Ovary (tissue), 9 donors: ENCODE results near the gene NTNG2. TPM values are rescaled to one million over a fixed set of nuclear protein-coding genes. Genes with fewer than 3 reads are reported as not detected.

ENCODE experiments used
- DNase-seq, 5 donors: peaks; one replicate each; pipeline ENCODE4 v3.0.0-alpha.2; 2019 to 2020
- H3K27ac ChIP-seq, 2 donors: fragments of 200-600 bp; one replicate each; pipeline versions ENCODE4 v1.5.1 to v1.8.0; 2019 to 2022
- H3K27me3 ChIP-seq: fragments of 200-600 bp; one replicate; pipeline ENCODE4 v1.8.0; 2022
- H3K36me3 ChIP-seq: fragments of 200-600 bp; sonication (generic); one replicate; pipeline ENCODE4 v1.5.1; 2019
- H3K4me1 ChIP-seq: one replicate; pipeline ENCODE4 v1.8.1; 2013; ENCODE audit warnings: mild to moderate bottlenecking, moderate library complexity; ENCODE audit not compliant: insufficient read depth
- H3K4me3 ChIP-seq: fragments of 200-600 bp; sonication (generic); one replicate; pipeline ENCODE4 v1.5.1; 2017
- H3K9me3 ChIP-seq, 2 donors: fragments of 200-600 bp in 1 of 2; sonication (generic) in 1 of 2; one replicate each; pipeline versions ENCODE4 v1.5.1 to v1.8.1; 2013 to 2019; ENCODE audit warnings: mild to moderate bottlenecking in 1 of 2, moderate library complexity in 1 of 2
- CTCF ChIP-seq, 3 donors: fragments of 450-650 bp in 2 of 3; fragments of 200-600 bp in 1 of 3; IDR thresholded peaks; one replicate each; pipeline versions ENCODE4 v1.5.1 to v1.8.0; 2016 to 2022; ENCODE audit warnings: antibody characterized with exemption in 3 of 3, mild to moderate bottlenecking in 1 of 3
- EP300 ChIP-seq: sonication (generic); formaldehyde crosslinking; IDR thresholded peaks from one replicate; pipeline ENCODE4 v1.6.1; 2017; ENCODE audit warnings: antibody characterized with exemption
- POLR2A ChIP-seq: fragments of 450-650 bp; IDR thresholded peaks from one replicate; pipeline ENCODE4 v1.6.1; 2017; ENCODE audit warnings: antibody characterized with exemption, mild to moderate bottlenecking, moderate library complexity
- WGBS, 3 donors: extraction: QIAGEN DNeasy Blood & Tissue Kit in 1 of 3; methylation state at CpG; one replicate each; pipeline versions ENCODE4 v1.1.5 to v1.1.7; 2013 to 2017; 5-methylcytosine and 5-hydroxymethylcytosine counted together
- intact Hi-C, 4 donors: fragments of 100-400 bp; cut with DNase I; formaldehyde crosslinking; loops; one replicate each; pipeline versions ENCODE4 v1.11.0 to v1.15.1; 2022 to 2023
- polyA plus RNA-seq, 2 donors: library from polyadenylated mRNA; stranded (reverse); fragments of 200-250 nt in 1 of 2; fragments of 350-450 nt in 1 of 2; fragmentation: Illumina TruSeq in 1 of 2; extraction: RNeasy Lipid Tissue Mini Kit (QIAGEN cat#74804) in 1 of 2; gene quantifications; one replicate each; pipeline ENCODE4 v1.2.3, GENCODE V29; 2013 to 2014
- total RNA-seq, 7 donors: library from RNA; depleted of rRNA in 2 of 7; stranded (reverse); fragments of >200 nt in 2 of 7; fragmentation: NEBNext Ultra II Directional in 3 of 7; extraction: Animal tissue kit (Norgen Biotek cat#: 25700) in 3 of 7; gene quantifications; one replicate each; pipeline versions ENCODE4 v1.1.0 to v1.2.4, GENCODE V29; 2016 to 2023
- donor health status: DM: no; HTN: no; CAD: no; lungs with moderate emphysema.
- donor health status: DM: no; HTN: no; CAD: no.
- donor health status: Bipolar disorder and iron deficiency.
- donor health status: DM: yes; HTN: yes; CAD: no.
- donor health status: DM: no; HTN: no; CAD: no.
- donor health status: DM: yes; HTN: yes; CAD: no.

Gene NTNG2
- total and polyA plus RNA-seq, 9 donors = 0.12 to 2.6 (median 0.81) TPM

- intact Hi-C loops = no loop called here
- WGBS, 3 donors = 68 to 78% (median 75%) methylated on average over 7 to 8 of the region's 8 CpGs
- H3K9me3 ChIP-seq = no peaks in the 10 kb centered on the region
- TF ChIP-seq CTCF (IDR thresholded peaks at IDR 0.05) = no peak
- H3K27ac ChIP-seq = no peak overlapping the region
- no peaks in the 10 kb centered on the region for H3K4me1 ChIP-seq
- no peaks in the 10 kb centered on the region for H3K36me3 ChIP-seq
- no peak overlapping the region for H3K4me3 ChIP-seq
- DNase-seq = no peak
- no peaks in the 10 kb centered on the region for H3K27me3 ChIP-seq
Observed at GRCh38 chr9:132194508-132194907, 32.6 kb downstream of the NTNG2 start.

GRCh38 chr9:132197315-132197714, 35.5 kb downstream of the NTNG2 start:
- DNase-seq = no peak
- Histone ChIP-seq H3K4me1 (no peaks in the 10 kb centered on the region), H3K27ac (no peak overlapping the region), H3K9me3 (no peaks in the 10 kb centered on the region), H3K36me3 (no peaks in the 10 kb centered on the region), H3K27me3 (no peaks in the 10 kb centered on the region), H3K4me3 (no peak overlapping the region)
- WGBS, 3 donors = 84 to 94% (median 90%) methylated on average over 6 of the region's 6 CpGs
- intact Hi-C loops = no loop called here
- no peak for TF ChIP-seq POLR2A
- TF ChIP-seq EP300 = no peak
- TF ChIP-seq CTCF (IDR thresholded peaks at IDR 0.05) = no peak

GRCh38 chr9:132197856-132198550, 36.1 kb downstream of the NTNG2 start:
- Histone ChIP-seq H3K27ac (no peak overlapping the region), H3K4me3 (no peak overlapping the region), H3K9me3 (no peaks in the 10 kb centered on the region), H3K4me1 (no peaks in the 10 kb centered on the region), H3K27me3 (no peaks in the 10 kb centered on the region), H3K36me3 (no peaks in the 10 kb centered on the region)
- WGBS, 3 donors = 93 to 95% (median 94%) methylated on average over 58 of the region's 58 CpGs
- DNase-seq = no peak
- intact Hi-C loops = no loop called here
- TF ChIP-seq EP300 (no peak), POLR2A (no peak), CTCF (IDR thresholded peaks at IDR 0.05) (no peak)

- Histone ChIP-seq H3K27ac (no peak overlapping the region), H3K9me3 (no peaks in the 10 kb centered on the region), H3K4me3 (no peak overlapping the region), H3K27me3 (no peaks in the 10 kb centered on the region), H3K4me1 (no peaks in the 10 kb centered on the region), H3K36me3 (no peaks in the 10 kb centered on the region)
- 84 to 94% (median 93%) methylated on average over 4 of the region's 4 CpGs for WGBS, 3 donors
- intact Hi-C loops = no loop called here
- TF ChIP-seq CTCF (IDR thresholded peaks at IDR 0.05) = no peak
- no peak for TF ChIP-seq POLR2A
- no peak for TF ChIP-seq EP300
- no peak for DNase-seq
Observed at GRCh38 chr9:132199056-132199455, 37.2 kb downstream of the NTNG2 start.
